Stimulated activated CD4-positive, alpha-beta T cell treated with anti-CD3 and anti-CD28 coated beads, Interleukin-15, amount 100 ng/mL, for 24 hours (primary cell): Measurements from ENCODE around the gene GPRC5A.

Source experiments
- DNase-seq: peaks from one replicate; pipeline ENCODE4 v3.0.0-alpha.2; 2020

GPRC5A gene

GRCh38 chr12:12946686-12947355 is 55.5 kb downstream of the GPRC5A start:
- no peak for DNase-seq

- no peak for DNase-seq
Measured at GRCh38 chr12:12947902-12948301, 56.5 kb downstream of the GPRC5A start.

- DNase-seq: no peak
Measured at GRCh38 chr12:12951504-12951903, 60.1 kb downstream of the GPRC5A start.

GRCh38 chr12:12952036-12952435 is 60.7 kb downstream of the GPRC5A start, which contains the start of gene GPRC5D:
Gene GPRC5D (minus strand): TSS chr12:12952170. CDS start chr12:12950384, 1,786 bp downstream.
- DNase-seq: no peak

GRCh38 chr12:12954356-12954755 is 63.0 kb downstream of the GPRC5A start:
- DNase-seq: no peak

- no peak for DNase-seq
Measured at GRCh38 chr12:12954878-12955625, 63.7 kb downstream of the GPRC5A start.

GRCh38 chr12:12958886-12959285 is 67.5 kb downstream of the GPRC5A start:
- no peak for DNase-seq

- DNase-seq: no peak
Measured at GRCh38 chr12:12960639-12961209, 69.4 kb downstream of the GPRC5A start.

GRCh38 chr12:12964255-12964654 is 72.9 kb downstream of the GPRC5A start:
- DNase-seq: no peak

GRCh38 chr12:12965836-12966235 is 74.5 kb downstream of the GPRC5A start:
- DNase-seq: no peak
